Right lobe of liver (tissue), 6 donors: ENCODE results near the gene SCIN. TPM values are rescaled to one million over a fixed set of nuclear protein-coding genes. Genes with fewer than 3 reads are reported as not detected.
"Not testable (repeated sequence)": the region's sequence is repeated elsewhere in the genome, so short reads cannot be mapped to it uniquely, and the experiment has no call there.

Experiments
- ATAC-seq, 4 donors: fragments of 200-7000 bp; cut with Tn5 transposase; one replicate each; pipeline ENCODE4 v1.9.1; 2020; ENCODE audit warnings: mild to moderate bottlenecking in 4 of 4, moderate library complexity in 4 of 4
- DNase-seq, 3 donors: peaks; one replicate each; pipeline ENCODE4 v3.0.0-alpha.2; 2020
- H3K27ac ChIP-seq, 3 donors: fragments of 200-600 bp; one replicate each; pipeline ENCODE4 v1.8.0; 2022
- H3K27me3 ChIP-seq, 2 donors: fragments of 200-600 bp; one replicate each; pipeline ENCODE4 v1.8.0; 2022
- H3K36me3 ChIP-seq, 4 donors: fragments of 200-600 bp; sonication (generic) in 1 of 4; one replicate each; pipeline versions ENCODE4 v1.5.1 to v1.8.0; 2017 to 2022; ENCODE audit warnings: control low read depth in 1 of 4
- H3K4me1 ChIP-seq, 4 donors: fragments of 200-600 bp; sonication (generic) in 1 of 4; one replicate each; pipeline versions ENCODE4 v1.5.1 to v1.8.0; 2017 to 2022; ENCODE audit warnings: control low read depth in 1 of 4
- H3K4me3 ChIP-seq, 3 donors: fragments of 200-600 bp; one replicate each; pipeline ENCODE4 v1.8.0; 2022
- H3K9me3 ChIP-seq, 4 donors: fragments of 200-600 bp; sonication (generic) in 1 of 4; one replicate each; pipeline versions ENCODE4 v1.5.1 to v1.8.0; 2017 to 2022; ENCODE audit warnings: control low read depth in 1 of 4
- CTCF ChIP-seq, 4 donors: fragments of 200-600 bp in 3 of 4; fragments of 450-650 bp in 1 of 4; IDR thresholded peaks; one replicate each; pipeline versions ENCODE4 v1.5.1 to v1.8.0; 2016 to 2022; ENCODE audit warnings: antibody characterized with exemption in 4 of 4, mild to moderate bottlenecking in 2 of 4
- POLR2A ChIP-seq: fragments of 450-650 bp; IDR thresholded peaks from one replicate; pipeline ENCODE4 v1.6.1; 2017; ENCODE audit warnings: antibody characterized with exemption, mild to moderate bottlenecking
- WGBS: methylation state at CpG from one replicate; pipeline ENCODE4 v1.1.6; 2018; ENCODE audit warnings: low coverage, low lambda C conversion rate; ENCODE audit not compliant: insufficient coverage; ENCODE audit errors: missing lambda C conversion rate; 5-methylcytosine and 5-hydroxymethylcytosine counted together
- intact Hi-C, 2 donors: fragments of 100-400 bp; cut with DNase I; formaldehyde crosslinking; loops; one replicate each; pipeline versions ENCODE4 v1.11.2 to v1.14.1; 2022
- total RNA-seq, 6 experiments: library from RNA; depleted of rRNA in 2 of 6; stranded (reverse); fragments of >200 nt in 2 of 6; fragmentation: NEBNext Ultra II Directional in 3 of 6; extraction: Animal tissue kit (Norgen Biotek cat#: 25700) in 3 of 6; gene quantifications; one replicate each; pipeline versions ENCODE4 v1.1.0 to v1.2.4, GENCODE V29; 2016 to 2023
- donor health status: DM: no; HTN: yes; CAD: no.
- donor health status: DM: no; HTN: no; CAD: no.
- donor health status: DM: no; HTN: no; CAD: no.
- donor health status: DM: no; HTN: yes; CAD: no.
- donor health status: DM: no; HTN: yes; CAD: no.

SCIN gene
- total RNA-seq, 6 experiments from 2014 or later, result 0.06 to 0.20 (median 0.18) TPM; not detected in 3

GRCh38 chr7:12670743-12671520, 100.4 kb downstream of the SCIN start:
- 47% methylated on average over 6 of the region's 6 CpGs for WGBS
- no peak for TF ChIP-seq CTCF (IDR thresholded peaks at IDR 0.05)
- TF ChIP-seq POLR2A, result no peak
- DNase-seq (no peak), ATAC-seq (no peak)
- Histone ChIP-seq H3K27me3 (no peaks in the 10 kb centered on the region), H3K4me1 (no peaks in the 10 kb centered on the region), H3K9me3 (no peaks in the 10 kb centered on the region), H3K27ac (no peak overlapping the region), H3K4me3 (no peak overlapping the region), H3K36me3 (no peaks in the 10 kb centered on the region)
- intact Hi-C loops, result no loop called here

GRCh38 chr7:12673436-12673835, 102.9 kb downstream of the SCIN start:
- ATAC-seq, H3K9me3 ChIP-seq, DNase-seq, H3K27ac ChIP-seq, H3K4me3 ChIP-seq, H3K36me3 ChIP-seq, H3K27me3 ChIP-seq, H3K4me1 ChIP-seq, intact Hi-C loops: not testable (repeated sequence)
- 71% methylated on average over 7 of the region's 7 CpGs for WGBS

GRCh38 chr7:12674053-12674452, 103.5 kb downstream of the SCIN start:
- TF ChIP-seq CTCF (IDR thresholded peaks at IDR 0.05) (no peak), POLR2A (no peak)

GRCh38 chr7:12674861-12675260, 104.3 kb downstream of the SCIN start:
- Histone ChIP-seq H3K36me3 (no peaks in the 10 kb centered on the region), H3K9me3 (no peaks in the 10 kb centered on the region), H3K27ac (no peak overlapping the region), H3K27me3 (no peaks in the 10 kb centered on the region), H3K4me3 (no peak overlapping the region), H3K4me1 (no peaks in the 10 kb centered on the region)
- WGBS, result 27% methylated on average over 4 of the region's 4 CpGs
- DNase-seq (peak in 1 of 3 donors; percentile 62), ATAC-seq (peak; percentile 98 to 100 (median 99))
- TF ChIP-seq POLR2A (no peak), CTCF (IDR thresholded peaks at IDR 0.05) (peak; percentile 54 to 68 (median 64))
- intact Hi-C loops, result no loop called here

More at GRCh38 chr7:12674053-12674452, 103.5 kb downstream of the SCIN start:
- Histone ChIP-seq H3K4me1 (no peaks in the 10 kb centered on the region), H3K9me3 (no peaks in the 10 kb centered on the region), H3K27me3 (no peaks in the 10 kb centered on the region), H3K36me3 (no peaks in the 10 kb centered on the region), H3K27ac (no peak overlapping the region), H3K4me3 (no peak overlapping the region)
- WGBS, result 77% methylated on average over 2 of the region's 2 CpGs
- ATAC-seq, result no peak
- DNase-seq, result no peak
- intact Hi-C loops, result no loop called here
